ENCODE results near the gene POLR1B.
"Not testable (repeated sequence)": the region's sequence is repeated elsewhere in the genome, so short reads cannot be mapped to it uniquely, and the experiment has no call there.

The POLR1B gene

GRCh38 chr2:112516801-112517200 lies 25.5 kb upstream of the POLR1B start:
- in situ Hi-C loops (cut with MboI; ENCODE audit: low sequenced_read_pairs, unreplicated experiment), result no loop called here
- TF ChIP-seq CTCF (IDR thresholded peaks at IDR 0.05; ENCODE audit: borderline replicate concordance, control extremely low read depth, extremely low read depth, insufficient read depth, missing control alignments), result no peak
- DNase-seq (ENCODE audit: low spot score), result no peak

GRCh38 chr2:112518807-112519206 lies 23.5 kb upstream of the POLR1B start:
- TF ChIP-seq CTCF (IDR thresholded peaks at IDR 0.05; ENCODE audit: borderline replicate concordance, control extremely low read depth, extremely low read depth, insufficient read depth, missing control alignments), result no peak
- in situ Hi-C loops (cut with MboI; ENCODE audit: low sequenced_read_pairs, unreplicated experiment), result no loop called here
- no peak for DNase-seq (ENCODE audit: low spot score)

GRCh38 chr2:112519506-112519905 lies 22.8 kb upstream of the POLR1B start:
- no peak for TF ChIP-seq CTCF (IDR thresholded peaks at IDR 0.05; ENCODE audit: borderline replicate concordance, control extremely low read depth, extremely low read depth, insufficient read depth, missing control alignments)
- no peak for DNase-seq (ENCODE audit: low spot score)
- in situ Hi-C loops (cut with MboI; ENCODE audit: low sequenced_read_pairs, unreplicated experiment), result no loop called here

- no peak for DNase-seq (ENCODE audit: low spot score)
- in situ Hi-C loops (cut with MboI; ENCODE audit: low sequenced_read_pairs, unreplicated experiment), result no loop called here
- TF ChIP-seq CTCF (IDR thresholded peaks at IDR 0.05; ENCODE audit: borderline replicate concordance, control extremely low read depth, extremely low read depth, insufficient read depth, missing control alignments), result no peak
Measured at GRCh38 chr2:112520234-112520783, 22.0 kb upstream of the POLR1B start.

- in situ Hi-C loops (cut with MboI; ENCODE audit: low sequenced_read_pairs, unreplicated experiment), result no loop called here
- TF ChIP-seq CTCF (IDR thresholded peaks at IDR 0.05; ENCODE audit: borderline replicate concordance, control extremely low read depth, extremely low read depth, insufficient read depth, missing control alignments), result no peak
- no peak for DNase-seq (ENCODE audit: low spot score)
Measured at GRCh38 chr2:112523291-112523777, 18.9 kb upstream of the POLR1B start.

GRCh38 chr2:112524276-112524675 lies 18.0 kb upstream of the POLR1B start:
- in situ Hi-C loops (cut with MboI; ENCODE audit: low sequenced_read_pairs, unreplicated experiment); DNase-seq (ENCODE audit: low spot score): not testable (repeated sequence)

- in situ Hi-C loops (cut with MboI; ENCODE audit: low sequenced_read_pairs, unreplicated experiment), result no loop called here
- no peak for DNase-seq (ENCODE audit: low spot score)
- TF ChIP-seq CTCF (IDR thresholded peaks at IDR 0.05; ENCODE audit: borderline replicate concordance, control extremely low read depth, extremely low read depth, insufficient read depth, missing control alignments), result no peak
Measured at GRCh38 chr2:112528541-112528940, 13.7 kb upstream of the POLR1B start.

Measured in GM13976 (cell line).